ENCODE results near the gene ZNF888.
"Not testable (repeated sequence)": the region's sequence is repeated elsewhere in the genome, so short reads cannot be mapped to it uniquely, and the experiment has no call there.

The ZNF888 gene

DNA sequence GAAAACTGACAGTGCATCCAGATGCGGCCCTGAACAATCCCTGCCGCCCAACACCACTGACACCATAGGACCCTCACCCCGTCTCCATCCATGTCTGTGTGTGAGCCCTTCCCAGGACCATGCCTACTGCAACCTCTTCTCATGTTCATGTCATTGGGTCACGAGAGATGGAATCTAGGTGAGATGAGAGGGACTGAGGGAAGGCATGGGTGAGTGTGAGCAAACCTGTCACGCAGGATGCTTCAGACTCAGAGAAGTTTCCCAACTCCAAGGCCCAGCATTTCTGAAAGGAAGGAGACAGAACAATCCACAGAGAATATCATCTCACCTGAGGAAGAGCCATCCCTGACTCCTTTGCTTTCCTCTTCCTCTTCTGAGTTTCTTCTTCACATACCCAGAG, 5.7 kb downstream of the ZNF888 start:
- H3K27me3 Mint-ChIP-seq = no peaks in the 10 kb centered on the region
- H3K4me1 Mint-ChIP-seq = peaks cover 19% of the 10 kb centered on the region
- no peak overlapping the region for H3K27ac Mint-ChIP-seq
- peaks cover 6 to 12% of the 10 kb centered on the region in 2 donors for H3K9me3 Mint-ChIP-seq
- DNase-seq (no peak), ATAC-seq (no peak)
- H3K4me3 Mint-ChIP-seq = no peak overlapping the region

DNA sequence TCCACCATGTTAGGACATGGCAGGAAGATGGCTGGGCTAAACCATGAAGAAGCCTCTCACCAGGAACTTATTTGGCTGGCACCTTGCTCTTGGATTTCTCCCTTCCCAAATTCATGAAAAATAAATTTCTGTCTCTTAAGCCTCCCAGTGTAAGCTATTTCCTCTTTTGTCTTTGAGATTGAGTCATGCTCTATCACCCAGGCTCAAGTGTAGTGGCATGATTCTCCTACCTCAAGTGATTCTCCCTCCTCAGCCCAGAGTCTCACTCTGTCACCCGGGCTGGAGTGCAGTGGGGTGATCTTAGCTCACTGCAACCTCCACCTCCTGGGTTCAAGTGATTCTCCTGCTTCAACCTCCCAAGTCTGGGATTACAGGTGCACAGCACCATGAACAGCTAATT, 12.6 kb downstream of the ZNF888 start:
- no peak for ATAC-seq
- Mint-ChIP-seq H3K4me3 (no peak overlapping the region), H3K9me3 (peaks cover 27 to 28% of the 10 kb centered on the region in 2 donors), H3K4me1 (no peaks in the 10 kb centered on the region), H3K27ac (no peak overlapping the region), H3K27me3 (no peaks in the 10 kb centered on the region)
- no peak for DNase-seq

DNA sequence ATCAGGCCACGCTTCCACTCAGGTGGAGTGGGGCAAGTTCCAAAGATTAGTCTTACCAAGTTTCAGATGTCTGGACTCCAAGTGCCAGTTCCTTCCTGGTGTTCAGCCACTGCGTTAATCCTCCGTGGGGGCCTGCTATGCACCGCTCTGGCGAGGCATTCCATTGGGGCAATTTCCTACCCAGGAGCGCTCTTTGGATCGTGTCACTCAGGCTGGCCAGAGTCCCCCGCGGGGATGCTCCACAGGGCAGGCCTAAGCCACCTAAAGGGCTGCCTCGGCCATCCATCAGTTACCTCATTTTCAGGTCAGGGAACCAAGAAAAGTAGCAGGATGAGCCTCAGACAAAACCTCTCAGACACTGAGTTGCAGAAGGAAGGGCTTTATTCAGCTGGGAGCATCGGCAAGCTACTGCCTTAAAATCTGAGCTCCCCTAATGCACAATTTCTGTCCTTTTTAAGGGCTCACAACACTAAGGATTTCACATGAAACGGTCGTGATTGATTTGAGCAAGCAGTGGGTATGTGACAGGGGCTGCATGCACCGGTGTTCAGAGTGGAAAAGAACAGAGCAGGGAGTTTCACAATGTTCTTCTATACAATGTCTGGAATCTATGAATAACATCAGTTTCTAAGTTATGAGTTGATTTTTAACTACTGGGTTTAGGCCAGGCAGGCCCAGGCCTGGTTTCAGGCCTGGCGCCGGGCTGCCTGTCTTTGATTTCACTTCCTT, 19.0 kb downstream of the ZNF888 start:
- H3K4me3 Mint-ChIP-seq, H3K27ac Mint-ChIP-seq, DNase-seq, ATAC-seq, H3K4me1 Mint-ChIP-seq, H3K27me3 Mint-ChIP-seq: not testable (repeated sequence)
- peaks cover 31 to 40% of the 10 kb centered on the region in 2 donors for H3K9me3 Mint-ChIP-seq

GRCh38 chr19:52901842-52902241, 21.4 kb downstream of the ZNF888 start:
- Mint-ChIP-seq H3K4me1 (peaks cover 12% of the 10 kb centered on the region), H3K4me3 (no peak overlapping the region)
- no peak for ATAC-seq

DNA sequence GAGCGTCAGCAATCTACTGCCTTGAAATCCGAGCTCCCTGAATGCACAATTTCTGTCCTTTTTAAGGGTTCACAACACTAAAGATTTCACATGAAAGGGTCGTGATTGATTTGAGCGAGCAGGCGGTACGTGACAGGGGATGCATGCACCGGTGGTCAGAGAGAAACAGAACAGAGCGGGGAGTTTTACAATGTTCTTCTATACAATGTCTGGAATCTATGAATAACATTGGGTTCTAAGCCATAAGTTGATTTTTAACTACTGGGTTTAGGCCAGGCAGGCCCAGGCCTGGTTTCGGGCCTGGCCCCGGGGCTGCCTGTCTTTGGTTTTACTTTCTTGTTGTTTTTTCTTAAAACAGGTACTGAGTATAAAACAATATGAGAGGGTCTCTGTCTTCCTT, 24.6 kb downstream of the ZNF888 start:
- not testable (repeated sequence) for ATAC-seq, DNase-seq, H3K27me3 Mint-ChIP-seq
- Mint-ChIP-seq H3K9me3 (peaks cover 12% of the 10 kb centered on the region in 2 donors), H3K27ac (peak overlapping the region in 1 of 2 donors; percentile 72), H3K4me1 (peaks cover 30% of the 10 kb centered on the region), H3K4me3 (peak overlapping the region in 1 of 2 donors; percentile 35)

More at GRCh38 chr19:52901842-52902241, 21.4 kb downstream of the ZNF888 start:
- no peak for DNase-seq
- H3K9me3 Mint-ChIP-seq = peaks cover 30 to 38% of the 10 kb centered on the region in 2 donors
- H3K27ac Mint-ChIP-seq = peak overlapping the region in 1 of 2 donors; percentile 7
- no peaks in the 10 kb centered on the region for H3K27me3 Mint-ChIP-seq

GRCh38 chr19:52898101-52898500, 25.1 kb downstream of the ZNF888 start:
- peak overlapping the region; percentile 87 to 93 for H3K4me3 Mint-ChIP-seq
- H3K4me1 Mint-ChIP-seq = peaks cover 31% of the 10 kb centered on the region
- H3K27me3 Mint-ChIP-seq = no peaks in the 10 kb centered on the region
- H3K9me3 Mint-ChIP-seq = peaks cover 8 to 12% of the 10 kb centered on the region in 2 donors
- ATAC-seq (no peak), DNase-seq (no peak)
- H3K27ac Mint-ChIP-seq = no peak overlapping the region

DNA sequence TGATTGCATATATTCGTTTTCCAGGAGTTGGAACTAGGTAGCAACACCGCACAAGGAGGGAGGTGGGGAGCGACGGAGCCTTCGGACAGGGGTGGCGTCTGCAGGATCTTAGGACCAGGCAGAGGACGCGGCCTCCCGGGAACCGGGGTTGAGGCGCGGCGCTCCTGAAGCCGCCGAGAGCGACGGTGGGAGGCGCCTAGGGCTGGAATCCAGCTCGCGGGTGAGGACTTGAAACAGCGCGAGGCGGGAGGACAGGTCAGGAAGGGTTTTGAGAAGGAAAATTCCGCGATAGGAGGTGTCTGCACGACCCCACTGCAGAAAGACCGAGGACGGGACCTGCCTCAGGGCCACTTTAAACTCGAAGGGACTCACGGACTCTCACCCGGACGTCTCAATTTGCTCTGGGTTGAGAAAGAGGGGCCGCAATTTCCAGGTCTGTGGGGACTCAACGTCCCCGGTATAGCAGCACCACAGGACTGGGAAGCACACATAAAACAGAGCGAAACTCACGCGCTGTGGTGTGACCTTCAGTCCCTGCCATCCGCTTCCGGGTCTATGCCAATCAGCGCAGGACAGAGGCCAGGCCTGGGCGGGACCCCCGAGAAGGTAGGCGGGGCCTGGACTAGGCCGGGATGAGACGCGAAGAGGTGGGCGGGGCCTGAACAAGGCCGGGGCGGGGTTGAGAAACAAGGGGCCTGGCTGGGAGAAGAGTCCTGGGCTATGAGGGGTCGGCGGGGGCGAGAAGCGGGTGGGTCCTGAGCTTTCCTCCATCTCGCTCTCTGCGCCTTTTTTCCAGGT, 25.9 kb downstream of the ZNF888 start, which contains the start of gene ZNF320:
Gene ZNF320, minus strand, starts transcription at position 498 of the 798 bp plus-strand sequence. CDS start 7,380 bp downstream, outside the sequence.
- DNase-seq (peak; percentile 91 to 94), ATAC-seq (peak; percentile 100)
- H3K9me3 Mint-ChIP-seq = peaks cover 8 to 12% of the 10 kb centered on the region in 2 donors
- peaks cover 31% of the 10 kb centered on the region for H3K4me1 Mint-ChIP-seq
- peak within 1 kb of the TSS; percentile 87 to 93 for H3K4me3 Mint-ChIP-seq
- H3K27me3 Mint-ChIP-seq = no peaks in the 10 kb centered on the region
- H3K27ac Mint-ChIP-seq = peak within 1 kb of the TSS; percentile 87 to 95

DNA sequence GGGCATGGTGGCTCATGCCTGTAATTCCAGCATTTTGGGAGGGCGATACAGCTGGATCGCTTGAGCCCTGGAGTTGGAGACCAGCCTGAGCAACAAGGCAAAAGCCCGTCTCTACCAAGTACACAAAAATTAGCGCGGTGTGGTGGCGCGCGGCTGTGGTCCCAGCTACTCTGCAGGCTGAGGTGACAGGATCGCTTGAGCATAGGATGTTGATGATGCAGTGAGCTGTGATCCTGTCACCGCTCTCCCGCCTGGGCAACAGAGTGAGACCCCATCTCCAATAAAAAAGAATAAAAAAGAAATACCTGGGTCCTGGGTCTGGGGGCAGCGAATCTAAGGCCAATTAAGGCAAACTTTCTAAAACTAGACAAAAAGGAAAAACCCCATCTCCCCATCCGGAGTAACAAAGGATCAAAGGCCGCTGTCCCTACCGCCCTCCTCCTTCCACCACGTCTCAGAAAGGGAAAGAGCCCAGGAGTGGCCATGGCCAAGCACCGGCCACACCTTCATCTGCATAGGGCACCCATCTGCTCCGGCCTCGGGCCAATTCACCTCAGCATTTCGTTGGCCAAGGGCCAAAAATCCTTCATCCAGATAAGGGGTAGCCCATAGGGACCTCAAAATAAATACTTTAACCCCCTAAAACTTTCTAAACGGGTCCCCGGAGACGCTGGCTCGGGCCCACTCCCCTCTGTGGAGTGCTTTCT, 26.6 kb downstream of the ZNF888 start:
- H3K4me3 Mint-ChIP-seq = peak overlapping the region; percentile 87 to 93
- peak overlapping the region; percentile 87 to 95 for H3K27ac Mint-ChIP-seq
- no peak for DNase-seq
- H3K27me3 Mint-ChIP-seq = no peaks in the 10 kb centered on the region
- ATAC-seq = peak; percentile 2
- peaks cover 8 to 12% of the 10 kb centered on the region in 2 donors for H3K9me3 Mint-ChIP-seq
- H3K4me1 Mint-ChIP-seq = peaks cover 31% of the 10 kb centered on the region

DNA sequence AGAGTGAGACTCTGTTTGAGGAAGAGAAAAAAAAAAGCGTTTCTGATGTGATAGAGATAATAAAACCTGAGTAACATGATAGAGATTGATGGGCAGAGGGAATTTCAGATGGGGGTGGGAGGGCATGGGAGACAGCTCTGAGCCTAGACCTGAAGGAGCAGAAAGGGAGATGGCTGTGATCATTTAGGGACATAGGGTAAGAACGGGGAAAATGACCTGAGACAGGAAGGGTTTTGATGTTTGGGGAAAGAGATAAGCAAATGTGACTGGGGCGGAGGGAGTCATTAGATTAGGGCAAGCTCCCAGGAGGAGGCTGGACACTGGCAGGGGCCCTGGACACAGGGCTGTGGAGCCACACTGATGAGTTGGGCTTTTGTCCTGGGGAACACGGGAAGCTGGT, 31.9 kb downstream of the ZNF888 start:
- Mint-ChIP-seq H3K27ac (peak overlapping the region in 1 of 2 donors; percentile 46), H3K4me3 (no peak overlapping the region), H3K4me1 (peaks cover 14% of the 10 kb centered on the region), H3K9me3 (peaks cover 7 to 19% of the 10 kb centered on the region in 2 donors), H3K27me3 (no peaks in the 10 kb centered on the region)
- ATAC-seq (no peak), DNase-seq (no peak)

DNA sequence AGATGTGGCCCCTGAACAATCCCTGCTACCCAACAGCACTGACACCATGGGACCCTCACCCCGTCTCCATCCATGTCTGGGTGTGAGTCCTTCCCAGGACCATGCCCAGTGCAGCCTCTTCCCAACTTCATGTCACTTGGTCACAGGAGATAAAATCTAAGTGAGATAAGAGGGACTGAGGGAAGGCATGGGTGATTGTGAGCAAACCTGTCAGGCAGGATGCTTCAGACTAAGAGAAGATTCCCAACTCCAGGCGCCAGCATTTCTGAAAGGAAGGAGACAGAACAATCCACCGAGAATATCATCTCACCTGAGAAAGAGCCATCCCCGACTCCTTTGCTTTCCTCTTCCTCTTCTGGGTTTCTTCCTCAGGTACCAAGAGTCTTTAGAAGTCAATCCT, 33.3 kb downstream of the ZNF888 start:
- Mint-ChIP-seq H3K9me3 (peaks cover 7 to 21% of the 10 kb centered on the region in 2 donors), H3K27ac (peak overlapping the region in 1 of 2 donors; percentile 77), H3K27me3 (no peaks in the 10 kb centered on the region), H3K4me1 (peaks cover 13% of the 10 kb centered on the region), H3K4me3 (no peak overlapping the region)
- ATAC-seq (no peak), DNase-seq (no peak)

DNA sequence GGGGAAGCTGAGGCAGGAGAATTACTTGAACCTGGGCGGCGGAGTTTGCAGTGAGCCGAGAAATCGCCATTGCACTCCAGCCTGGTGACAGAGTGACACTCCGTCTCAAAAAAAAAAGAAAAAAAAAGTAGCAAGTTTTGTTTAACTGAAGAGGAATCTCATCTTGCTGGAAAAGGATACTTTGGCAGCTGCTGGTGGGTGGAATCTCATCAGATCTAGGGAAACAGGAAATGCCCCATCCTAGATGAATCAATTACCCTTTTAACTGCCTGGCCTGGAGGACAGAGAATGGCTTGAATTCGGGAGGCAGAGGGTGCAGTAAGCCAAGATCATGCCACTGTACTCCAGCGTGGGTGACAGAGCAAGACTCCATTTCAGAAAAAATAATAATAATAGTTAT, 34.2 kb downstream of the ZNF888 start:
- no peak overlapping the region for H3K4me3 Mint-ChIP-seq
- no peaks in the 10 kb centered on the region for H3K27me3 Mint-ChIP-seq
- H3K4me1 Mint-ChIP-seq = peaks cover 6% of the 10 kb centered on the region
- ATAC-seq (no peak), DNase-seq (no peak)
- H3K9me3 Mint-ChIP-seq = peaks cover 7 to 26% of the 10 kb centered on the region in 2 donors
- H3K27ac Mint-ChIP-seq = no peak overlapping the region

GRCh38 chr19:52880895-52881389, 42.3 kb downstream of the ZNF888 start:
- Mint-ChIP-seq H3K27me3 (no peaks in the 10 kb centered on the region), H3K27ac (no peak overlapping the region), H3K4me1 (no peaks in the 10 kb centered on the region), H3K4me3 (no peak overlapping the region), H3K9me3 (peaks cover 41 to 54% of the 10 kb centered on the region in 2 donors)
- no peak for ATAC-seq
- no peak for DNase-seq

DNA sequence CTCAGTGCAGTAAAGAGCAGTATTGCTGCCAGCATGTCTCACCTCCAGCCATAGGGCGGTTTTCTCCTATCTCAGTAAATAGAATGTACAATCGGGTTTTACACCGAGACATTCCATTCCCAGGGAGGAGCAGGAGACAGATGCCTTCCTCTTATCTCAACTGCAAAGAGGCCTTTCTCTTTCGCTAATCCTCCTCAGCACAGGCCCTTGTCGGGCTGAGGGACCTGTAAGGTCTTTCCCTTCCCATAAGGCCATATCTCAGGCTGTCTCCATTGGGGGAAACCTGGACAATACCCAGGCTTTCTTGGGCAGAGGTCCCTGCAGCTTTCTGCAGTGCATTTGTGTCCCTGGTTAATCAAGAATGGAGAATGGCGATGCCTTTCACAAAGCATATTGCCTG, 50.2 kb downstream of the ZNF888 start:
- H3K27me3 Mint-ChIP-seq, ATAC-seq, H3K4me3 Mint-ChIP-seq, H3K4me1 Mint-ChIP-seq, H3K27ac Mint-ChIP-seq, DNase-seq: not testable (repeated sequence)
- H3K9me3 Mint-ChIP-seq = peaks cover 43 to 59% of the 10 kb centered on the region in 2 donors

- H3K27ac Mint-ChIP-seq = no peak overlapping the region
- peaks cover 37 to 49% of the 10 kb centered on the region in 2 donors for H3K9me3 Mint-ChIP-seq
- DNase-seq (no peak), ATAC-seq (no peak)
- H3K27me3 Mint-ChIP-seq = no peaks in the 10 kb centered on the region
- no peak overlapping the region for H3K4me3 Mint-ChIP-seq
- H3K4me1 Mint-ChIP-seq = no peaks in the 10 kb centered on the region
These were observed 51.8 kb downstream of the ZNF888 start for GRCh38 chr19:52871466-52871865.

DNA sequence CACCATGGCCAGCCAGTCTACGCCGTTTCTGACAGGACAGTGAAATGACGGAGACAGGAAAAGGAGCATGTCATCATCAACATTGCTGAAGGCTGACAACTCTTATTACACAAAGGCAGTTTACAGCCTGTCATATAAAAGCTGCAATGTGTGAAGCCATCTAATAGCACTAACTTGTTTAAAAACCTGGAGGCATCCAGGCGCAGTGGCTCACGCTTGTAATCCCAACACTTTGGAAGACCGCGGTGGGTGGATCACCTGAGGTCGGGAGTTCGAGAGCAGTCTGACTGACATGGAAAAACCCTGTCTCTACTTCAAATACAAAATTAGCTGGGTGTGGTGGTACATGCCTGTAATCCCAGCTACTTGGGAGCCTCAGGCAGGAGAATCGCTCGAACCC, 55.2 kb downstream of the ZNF888 start:
- ATAC-seq, DNase-seq, H3K27me3 Mint-ChIP-seq, H3K4me3 Mint-ChIP-seq, H3K4me1 Mint-ChIP-seq: not testable (repeated sequence)
- Mint-ChIP-seq H3K27ac (peak overlapping the region in 1 of 2 donors; percentile 69), H3K9me3 (peaks cover 21 to 24% of the 10 kb centered on the region in 2 donors)

All from stimulated activated naive CD8-positive, alpha-beta T cell treated with anti-CD3 and anti-CD28 coated beads, Interleukin-15, amount 100 ng/mL, for 72 hours (primary cell).